HepG2 (cell line): ENCODE measurements around the gene EIF4G1. TPM values are rescaled to one million over a fixed set of nuclear protein-coding genes. Genes with fewer than 3 reads are reported as not detected.

Experiments
- FOXO4 ChIP-seq: sonication (generic); formaldehyde crosslinking; conservative IDR thresholded peaks from 2 replicates; pipeline ENCODE4 v1.8.1; 2023; ENCODE audit warnings: missing genetic modification reagents
- IRF2 ChIP-seq: IDR thresholded peaks from 2 replicates; pipeline ENCODE4 v1.6.1; 2018; ENCODE audit warnings: missing genetic modification reagents, missing compliant biosample characterization
- KLF15 ChIP-seq: sonication (generic); formaldehyde crosslinking; IDR thresholded peaks from 2 replicates; pipeline ENCODE4 v1.8.1; 2023; ENCODE audit warnings: borderline replicate concordance, mild to moderate bottlenecking, inconsistent platforms, missing genetic modification reagents, mixed read lengths
- NCOA2 ChIP-seq: sonication (generic); formaldehyde crosslinking; IDR thresholded peaks from 2 replicates; pipeline ENCODE4 v1.8.0; 2022; ENCODE audit warnings: inconsistent platforms
- PRMT3 ChIP-seq: sonication (generic); formaldehyde crosslinking; IDR thresholded peaks from 2 replicates; pipeline ENCODE4 v1.8.1; 2022; ENCODE audit warnings: low read depth, mild to moderate bottlenecking, moderate library complexity, missing genetic modification reagents, borderline replicate concordance
- SP2 ChIP-seq: sonication (generic); formaldehyde crosslinking; IDR thresholded peaks from 2 replicates; pipeline ENCODE4 v1.5.1; 2020; ENCODE audit warnings: mild to moderate bottlenecking, missing genetic modification reagents
- SRSF1 ChIP-seq: fragments of 200-400 bp; formaldehyde crosslinking; optimal IDR thresholded peaks from 2 replicates; pipeline ENCODE3; 2017; ENCODE audit warnings: mild to moderate bottlenecking, low read depth, low read length, moderate library complexity
- TCF12 ChIP-seq, 2 experiments: fragments of 450-650 bp in 1 of 2; sonication (generic) in 1 of 2; formaldehyde crosslinking in 1 of 2; IDR thresholded peaks; 2 replicates each; pipeline versions ENCODE4 v1.6.1 to v1.8.0; 2017 to 2022; ENCODE audit warnings: antibody characterized with exemption in 1 of 2, mild to moderate bottlenecking in 1 of 2, missing genetic modification reagents in 1 of 2, moderate library complexity in 1 of 2
- THAP11 ChIP-seq: IDR thresholded peaks from 2 replicates; pipeline ENCODE4 v1.6.1; 2016; ENCODE audit warnings: missing biosample characterization, missing genetic modification reagents
- TOPORS ChIP-seq: sonication (generic); formaldehyde crosslinking; IDR thresholded peaks from 2 replicates; pipeline ENCODE4 v1.8.0; 2023; ENCODE audit warnings: mild to moderate bottlenecking, missing genetic modification reagents
- YEATS2 ChIP-seq: sonication (generic); formaldehyde crosslinking; IDR thresholded peaks from 2 replicates; pipeline ENCODE4 v1.4.0; 2020; ENCODE audit warnings: missing genetic modification reagents, borderline replicate concordance
- YY1 ChIP-seq: IDR thresholded peaks from 2 replicates; pipeline ENCODE4 v1.6.1; 2011; ENCODE audit warnings: low read length, low read depth, moderate library complexity, mild to moderate bottlenecking; ENCODE audit not compliant: insufficient read depth, insufficient replicate concordance
- ZFP82 ChIP-seq: sonication (generic); formaldehyde crosslinking; IDR thresholded peaks from 2 replicates; pipeline ENCODE4 v1.5.1; 2020; ENCODE audit warnings: mild to moderate bottlenecking, missing genetic modification reagents, borderline replicate concordance
- ZIK1 ChIP-seq: sonication (generic); formaldehyde crosslinking; IDR thresholded peaks from 2 replicates; pipeline ENCODE4 v1.5.0; 2020; ENCODE audit warnings: mild to moderate bottlenecking, low read depth, missing genetic modification reagents, borderline replicate concordance
- ZNF142 ChIP-seq: sonication (generic); formaldehyde crosslinking; IDR thresholded peaks from 2 replicates; pipeline ENCODE4 v1.4.0; 2020; ENCODE audit warnings: missing genetic modification reagents
- ZNF550 ChIP-seq: sonication (generic); formaldehyde crosslinking; IDR thresholded peaks from 2 replicates; pipeline ENCODE4 v1.4.0; 2020; ENCODE audit warnings: mild to moderate bottlenecking, missing genetic modification reagents, borderline replicate concordance
- ZNF569 ChIP-seq: sonication (generic); formaldehyde crosslinking; IDR thresholded peaks from 2 replicates; pipeline ENCODE4 v1.5.0; 2020; ENCODE audit warnings: mild to moderate bottlenecking, missing genetic modification reagents, moderate library complexity, borderline replicate concordance
- ZNF768 ChIP-seq: sonication (generic); formaldehyde crosslinking; IDR thresholded peaks from 2 replicates; pipeline ENCODE4 v1.4.0; 2020; ENCODE audit warnings: missing genetic modification reagents
- polyA plus RNA-seq, 8 experiments: library from polyadenylated mRNA; depleted of rRNA in 3 of 8; stranded (reverse) in 7 of 8; unstranded in 1 of 8; fragments of >200 nt; fragmentation: Illumina TruSeq in 4 of 8; extraction: Trizol in 4 of 8; gene quantifications; 2 replicates each; pipeline versions ENCODE4 v1.2.1 to v1.2.3, GENCODE V29; 2011 to 2016; ENCODE audit warnings: low read depth in 4 of 8, missing spikeins in 1 of 8, mixed read lengths in 1 of 8; ENCODE audit not compliant: insufficient read depth in 1 of 8
- total RNA-seq, 5 experiments: library from RNA; depleted of rRNA; stranded (reverse); fragments of >200 nt; fragmentation: Illumina TruSeq; extraction: Trizol; gene quantifications; 2 replicates each; pipeline ENCODE4 v1.2.3, GENCODE V29; 2016; ENCODE audit warnings: low read depth in 1 of 5

EIF4G1 gene
- total and polyA plus RNA-seq, 2 of the 13 experiments (the other 11 are each of a cell fraction or from before 2014, with no cell fraction given), result 208 to 213 TPM

DNA sequence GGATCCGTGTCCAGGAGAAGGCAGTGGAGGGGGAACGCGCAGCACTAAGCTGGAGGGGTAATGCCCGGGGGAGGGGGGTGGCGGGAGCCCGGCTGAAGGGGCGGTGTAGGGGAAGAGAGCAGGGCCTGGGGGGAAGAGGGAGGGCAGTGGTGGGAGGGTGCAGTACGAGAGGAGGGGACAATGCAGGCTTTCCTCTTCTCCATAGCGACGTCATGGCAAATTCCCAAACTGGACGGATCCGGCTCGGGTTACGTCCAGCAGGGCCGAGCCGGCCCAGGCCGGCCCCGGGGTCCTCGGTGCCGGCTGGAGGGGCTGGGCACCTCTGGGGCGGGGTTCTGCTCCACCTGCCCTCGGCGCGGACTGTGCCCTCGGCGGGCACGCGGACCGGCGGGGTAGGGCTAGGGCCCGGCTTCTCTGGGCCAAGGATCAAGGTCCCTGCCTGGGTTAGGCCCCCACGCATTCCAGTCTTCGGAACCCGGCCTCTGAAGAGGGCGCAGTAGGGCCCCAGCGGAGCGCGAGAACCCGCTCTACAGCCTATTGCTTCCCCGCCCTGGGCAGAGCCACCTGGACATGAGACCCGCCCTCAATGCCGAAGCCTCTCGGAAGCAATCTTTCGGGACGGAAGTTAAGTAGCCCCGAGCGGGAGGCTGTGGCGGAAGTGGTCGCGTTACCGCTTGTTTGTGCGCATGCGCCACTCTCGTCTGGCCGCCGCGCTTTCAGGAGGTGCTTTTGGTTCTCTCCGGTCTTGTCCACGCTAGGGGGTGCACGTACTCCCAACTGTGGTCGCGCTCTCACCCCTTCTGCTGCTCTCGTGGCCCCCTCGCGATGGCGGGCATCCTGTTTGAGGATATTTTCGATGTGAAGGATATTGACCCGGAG is 48.5 kb downstream of the EIF4G1 start (continued):
- TF ChIP-seq ZNF569 (CRISPR knock-in tag) (no peak), SP2 (CRISPR knock-in tag) (peak; percentile 63), TCF12 (IDR thresholded peaks at IDR 0.05) (no peak), TCF12 (CRISPR knock-in tag; IDR thresholded peaks at IDR 0.05) (no peak; the same call in 1 of the 2 replicates), IRF2 (peak; percentile 86), ZFP82 (CRISPR knock-in tag) (peak; percentile 93), SRSF1 (peak; percentile 75), THAP11 (peak; percentile 90), ZNF768 (CRISPR knock-in tag) (peak; percentile 45; the same call in 1 of the 2 replicates), YEATS2 (CRISPR knock-in tag) (peak; percentile 89), ZIK1 (CRISPR knock-in tag) (peak; percentile 69), KLF15 (CRISPR knock-in tag) (0 out of 2 replicates have a peak, but pooled peaks have one; percentile 48), ZNF142 (CRISPR knock-in tag) (peak; percentile 77; the same call in 1 of the 2 replicates), YY1 (peak; percentile 27), FOXO4 (CRISPR knock-in tag) (0 out of 2 replicates have a peak, but pooled peaks have one; percentile 26), TOPORS (peak; percentile 63; the same call in 1 of the 2 replicates), ZNF550 (CRISPR knock-in tag) (no peak), PRMT3 (CRISPR knock-in tag) (peak; percentile 78; the same call in 1 of the 2 replicates), NCOA2 (CRISPR knock-in tag) (peak; percentile 78)
